ENCODE data around the gene KCTD3.

The KCTD3 gene

DNA sequence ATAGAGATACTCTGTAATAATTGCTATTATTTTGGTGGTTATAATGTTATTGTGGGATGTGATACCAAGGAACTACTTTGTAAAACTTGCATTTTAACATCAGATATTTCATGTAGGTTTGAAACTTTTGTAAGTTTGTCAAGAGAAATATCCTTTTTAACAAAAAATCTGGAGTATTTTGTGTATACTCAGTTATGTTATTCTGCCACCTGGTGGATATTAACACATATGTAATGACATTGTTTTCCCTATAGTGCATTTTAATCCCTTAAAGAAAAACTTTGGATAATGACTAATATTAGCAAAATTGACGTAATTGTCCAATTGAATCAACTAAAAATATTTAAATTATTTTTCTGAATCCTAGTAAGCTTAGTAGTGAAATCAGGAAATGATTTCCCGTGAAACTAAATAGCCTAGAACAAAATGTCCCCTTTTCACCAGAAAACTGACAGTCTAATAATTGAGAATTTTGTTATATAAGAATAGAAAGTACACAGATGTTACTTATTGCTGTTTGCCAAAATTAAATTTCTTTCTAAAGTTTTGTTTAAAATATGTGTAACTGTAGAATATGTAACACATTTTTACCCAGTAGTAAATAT is 39.6 kb downstream of the KCTD3 start:
- DNase-seq: no peak

DNA sequence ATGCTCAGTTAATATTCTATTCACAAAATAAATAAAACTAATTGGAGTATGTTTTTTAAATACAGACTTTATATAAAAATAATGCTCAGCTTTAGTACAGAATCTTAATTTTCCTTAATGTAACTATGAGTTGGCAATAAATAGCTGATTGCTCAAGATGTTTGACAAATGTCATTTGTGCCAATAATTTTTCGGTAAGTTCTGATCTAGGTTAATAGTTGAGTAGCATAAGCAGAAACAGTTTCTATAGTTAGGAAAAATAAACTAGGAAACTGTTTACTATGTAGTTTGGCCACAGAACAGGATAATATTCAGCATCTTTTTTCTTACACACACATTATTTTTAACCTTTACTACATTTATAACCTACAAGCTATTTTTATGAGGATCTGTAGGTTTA is 40.3 kb downstream of the KCTD3 start:
- no peak for DNase-seq

DNA sequence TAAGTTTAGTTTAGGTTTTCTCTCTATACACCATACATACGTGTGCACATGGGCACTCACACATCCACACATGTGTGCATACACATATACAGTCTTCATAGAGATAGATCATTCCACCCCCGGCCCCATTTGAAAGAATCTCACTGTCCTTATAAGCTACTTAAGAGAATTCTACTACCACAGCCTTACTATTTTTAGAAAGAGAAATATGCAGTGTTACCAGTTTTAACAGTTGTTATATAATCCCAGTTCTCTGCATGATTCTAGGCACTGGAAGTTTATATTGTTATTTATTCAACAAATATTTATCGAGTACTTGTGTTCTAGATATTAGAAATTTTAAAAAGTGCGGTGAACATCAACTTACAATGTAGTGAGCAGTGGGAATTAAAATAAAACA is 41.5 kb downstream of the KCTD3 start:
- DNase-seq: no peak

DNA sequence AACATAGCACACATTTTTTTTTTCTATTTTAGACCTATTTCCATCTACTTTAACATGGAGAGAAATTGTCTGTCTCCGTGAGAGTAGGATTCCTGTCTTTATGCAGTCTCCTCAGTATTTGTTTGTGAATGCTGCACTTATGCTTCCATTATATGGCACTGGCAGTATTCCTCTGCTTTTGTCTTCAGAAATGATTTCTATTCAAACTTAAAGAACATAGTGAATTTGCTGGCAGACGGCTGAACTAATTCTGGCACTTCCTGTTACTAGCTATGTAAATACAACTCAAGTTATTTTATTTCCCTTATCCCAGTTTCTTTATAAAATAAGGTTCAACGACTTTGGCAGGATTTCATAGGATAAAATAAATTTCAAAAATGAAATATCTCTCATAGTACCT is 45.3 kb downstream of the KCTD3 start:
- DNase-seq: no peak

DNA sequence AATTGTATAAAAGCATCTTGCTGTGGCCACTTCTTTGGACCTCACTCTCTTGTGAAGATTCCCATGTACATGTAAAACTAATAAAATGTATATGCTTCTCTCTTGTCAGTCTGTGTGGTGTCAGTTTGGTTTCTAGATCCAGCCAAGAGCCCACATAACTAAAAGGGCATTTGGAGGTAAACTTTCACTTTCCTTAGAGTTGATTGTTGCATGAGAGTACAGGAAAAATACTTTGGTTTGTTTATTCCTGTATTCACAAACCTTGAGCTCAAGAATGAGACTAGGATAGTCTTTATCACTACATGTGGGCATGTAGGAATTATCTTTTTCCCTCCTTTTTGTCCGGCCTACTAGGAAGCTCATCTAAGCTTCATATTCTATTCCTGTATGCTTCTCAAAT is 50.9 kb downstream of the KCTD3 start:
- DNase-seq: no peak

DNA sequence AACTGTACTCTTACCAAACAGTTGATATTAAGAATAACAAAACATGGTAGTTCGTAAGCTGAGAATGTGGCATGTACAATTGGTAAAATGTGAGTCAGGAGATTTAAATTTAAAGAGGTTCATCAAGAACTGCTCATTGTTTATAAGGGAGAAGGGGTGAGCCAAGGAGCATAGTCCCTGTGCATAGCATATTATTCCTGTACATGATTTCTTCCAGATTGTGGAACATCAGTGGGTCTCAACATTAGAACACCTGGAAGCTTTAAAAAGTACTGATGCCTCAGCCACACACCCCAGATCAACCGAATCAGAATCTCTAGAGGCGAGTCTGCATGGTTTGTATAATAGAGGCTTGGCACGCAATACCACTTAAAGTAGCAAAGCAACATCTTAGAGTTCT is 56.1 kb downstream of the KCTD3 start:
- no peak for DNase-seq

DNA sequence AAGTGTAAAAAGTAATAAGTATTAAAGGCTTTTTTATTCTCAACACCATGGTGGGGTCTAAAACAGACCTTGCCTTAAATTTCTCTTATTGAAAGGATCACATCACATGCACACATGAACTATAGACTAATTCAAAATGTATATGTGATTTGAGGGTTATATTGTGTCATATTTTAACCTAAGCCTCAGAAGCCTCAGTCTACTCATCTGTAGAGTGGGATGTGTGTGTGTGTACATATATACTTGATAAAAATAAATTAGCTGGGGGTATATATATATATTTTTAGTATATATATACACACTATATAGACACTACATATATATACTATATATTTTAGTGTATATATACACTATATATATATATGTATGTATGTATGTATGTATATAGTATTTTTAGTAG is 58.8 kb downstream of the KCTD3 start:
- DNase-seq: no peak

DNA sequence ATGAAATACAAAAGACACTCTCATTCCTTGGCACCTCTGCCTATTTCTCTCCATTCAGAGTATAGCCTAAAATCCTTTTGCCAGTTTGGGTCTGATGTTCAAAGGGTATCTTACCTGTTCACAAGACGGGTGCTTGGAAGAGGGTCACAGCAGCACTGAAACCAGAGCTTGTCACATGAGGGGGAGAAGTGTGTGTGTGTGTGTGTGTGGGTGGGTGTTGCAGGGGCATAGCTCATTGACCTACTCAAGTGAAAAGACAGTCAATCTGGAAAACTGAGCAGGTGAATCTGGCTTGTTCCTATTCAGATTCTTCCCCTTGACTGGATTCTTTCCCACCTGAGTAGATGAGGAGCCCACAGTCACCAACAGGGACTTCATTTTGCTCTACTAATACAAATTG is 63.9 kb downstream of the KCTD3 start:
- DNase-seq: no peak

DNA sequence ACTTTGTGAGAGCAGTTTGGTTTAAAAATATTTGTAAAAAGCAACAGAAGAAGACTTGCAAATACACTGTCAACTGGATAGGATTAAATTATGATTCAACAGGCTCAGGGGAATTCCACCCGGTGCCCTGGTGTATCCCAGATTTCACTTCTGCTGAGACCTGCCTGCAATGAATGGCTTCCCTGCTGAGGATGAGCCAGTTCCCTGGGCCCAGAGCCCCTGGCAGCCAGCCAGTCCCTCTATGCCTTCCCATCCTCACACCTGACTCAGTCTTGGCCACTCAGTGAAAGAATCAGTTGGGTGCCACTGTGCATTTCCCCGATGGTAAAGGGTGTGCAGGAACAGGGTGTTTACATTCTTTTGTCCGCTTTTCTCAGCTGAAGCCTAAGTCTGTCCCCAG is 64.4 kb downstream of the KCTD3 start:
- DNase-seq: no peak

DNA sequence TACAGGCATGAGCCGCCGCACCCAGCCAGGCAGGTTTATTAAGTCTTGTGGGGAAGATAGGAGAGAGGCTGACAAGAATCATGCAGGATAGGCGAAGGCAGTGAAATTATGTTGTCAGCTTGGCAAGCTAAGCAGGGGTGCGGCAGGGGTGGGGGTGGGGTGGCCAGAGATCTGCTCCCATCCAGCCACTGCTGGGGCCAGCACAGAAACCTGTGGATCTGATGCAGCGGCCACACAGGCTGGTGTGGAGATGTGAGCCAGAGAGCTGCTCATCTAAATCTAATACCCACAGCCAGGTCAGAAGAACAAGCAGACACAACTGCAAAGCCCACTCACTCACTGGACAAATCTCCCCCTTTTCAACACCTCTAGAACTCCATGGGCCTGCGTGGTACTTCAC is 68.7 kb downstream of the KCTD3 start:
- DNase-seq: no peak

DNA sequence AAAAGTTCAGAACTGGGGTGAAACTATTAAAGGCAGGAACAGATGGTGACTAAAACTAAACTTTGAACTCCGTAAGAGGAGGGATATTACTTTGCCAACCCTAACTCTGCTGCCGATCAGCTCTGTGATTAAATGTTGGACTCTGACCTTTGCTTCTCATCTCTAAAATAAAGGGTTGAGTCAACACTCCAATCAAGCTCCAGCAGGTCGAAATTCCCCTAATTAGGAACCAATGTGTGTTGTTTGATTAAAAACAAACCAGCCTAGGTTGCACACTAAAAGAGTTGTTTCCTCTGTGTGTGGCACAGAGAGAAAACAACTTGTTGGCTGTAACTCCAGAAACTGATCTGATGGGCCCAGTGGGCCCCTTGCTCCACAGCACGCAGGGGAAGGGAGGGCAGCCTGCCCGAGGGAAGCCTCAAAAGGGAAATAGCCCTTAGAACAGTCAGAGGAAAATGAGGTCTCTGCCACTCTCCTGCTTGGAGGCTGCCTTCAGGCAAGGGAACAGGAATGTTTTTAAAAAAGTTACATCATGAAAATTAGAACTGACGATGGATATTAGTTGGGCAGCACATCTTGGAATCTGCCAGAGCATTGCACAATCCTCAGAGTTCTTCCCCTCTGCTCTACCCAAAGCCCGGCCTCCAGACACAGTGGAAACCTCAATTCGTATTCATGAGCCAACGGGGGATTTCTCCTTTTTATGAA is 69.3 kb downstream of the KCTD3 start:
- peak; percentile 28 for DNase-seq

DNA sequence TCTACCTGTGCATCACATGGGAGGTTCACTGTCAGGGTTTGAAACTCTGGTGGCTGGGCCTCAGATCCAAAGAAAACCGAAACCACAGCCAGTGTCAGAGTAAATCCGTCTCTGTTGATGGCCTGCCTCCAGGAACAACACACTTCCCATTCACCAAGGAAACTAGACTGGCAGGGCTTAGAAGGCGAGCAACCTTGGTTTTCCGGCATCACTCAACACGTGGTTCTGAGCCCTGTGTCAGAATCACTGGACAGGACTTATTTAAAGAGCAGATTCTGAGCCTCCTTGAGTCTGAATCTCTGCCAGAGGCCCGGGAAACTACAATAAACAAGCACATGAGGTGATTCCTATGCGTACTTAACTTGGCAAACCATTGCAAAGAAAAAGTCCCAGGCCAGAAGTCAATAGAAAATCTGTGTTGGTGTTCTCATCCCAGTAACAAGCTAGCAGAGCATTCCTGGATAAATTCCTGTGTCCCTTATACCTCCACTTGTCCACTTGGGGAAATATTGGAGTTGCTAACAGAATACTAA is 70.0 kb downstream of the KCTD3 start:
- DNase-seq: no peak

DNA sequence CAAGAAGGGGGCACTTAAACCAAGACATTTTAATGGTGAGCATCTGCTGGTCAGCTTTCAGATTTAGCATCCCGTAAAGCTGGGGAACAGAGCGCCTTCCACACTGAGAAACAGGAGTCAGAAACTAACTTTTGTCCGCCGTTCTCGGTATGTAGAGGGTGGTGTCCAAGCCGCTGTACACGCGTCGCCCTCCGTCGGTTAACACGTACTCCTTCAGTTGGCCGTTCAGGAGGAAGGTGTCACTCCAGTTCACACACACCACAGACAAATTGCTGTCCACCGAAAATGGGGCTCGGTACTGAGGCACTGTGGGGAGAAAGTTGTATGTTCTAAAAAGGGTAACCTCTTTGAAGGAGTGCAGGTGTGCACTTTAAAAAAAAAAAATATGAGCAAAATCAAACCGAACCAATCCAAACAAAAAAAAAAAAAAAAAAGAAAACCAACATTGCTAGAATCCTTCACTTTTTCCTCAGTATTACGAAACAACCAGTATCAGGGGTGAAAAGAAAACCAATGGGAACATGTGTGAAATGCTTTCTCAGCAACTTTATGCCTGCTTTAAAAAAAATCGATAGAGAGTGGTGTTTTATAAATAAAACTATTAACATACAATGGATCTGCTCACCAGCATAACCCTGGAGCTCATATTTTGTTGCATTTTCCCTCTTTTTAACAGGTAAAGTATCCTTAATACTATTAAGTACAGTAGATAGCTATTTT is 73.5 kb downstream of the KCTD3 start:
- no peak for DNase-seq

DNA sequence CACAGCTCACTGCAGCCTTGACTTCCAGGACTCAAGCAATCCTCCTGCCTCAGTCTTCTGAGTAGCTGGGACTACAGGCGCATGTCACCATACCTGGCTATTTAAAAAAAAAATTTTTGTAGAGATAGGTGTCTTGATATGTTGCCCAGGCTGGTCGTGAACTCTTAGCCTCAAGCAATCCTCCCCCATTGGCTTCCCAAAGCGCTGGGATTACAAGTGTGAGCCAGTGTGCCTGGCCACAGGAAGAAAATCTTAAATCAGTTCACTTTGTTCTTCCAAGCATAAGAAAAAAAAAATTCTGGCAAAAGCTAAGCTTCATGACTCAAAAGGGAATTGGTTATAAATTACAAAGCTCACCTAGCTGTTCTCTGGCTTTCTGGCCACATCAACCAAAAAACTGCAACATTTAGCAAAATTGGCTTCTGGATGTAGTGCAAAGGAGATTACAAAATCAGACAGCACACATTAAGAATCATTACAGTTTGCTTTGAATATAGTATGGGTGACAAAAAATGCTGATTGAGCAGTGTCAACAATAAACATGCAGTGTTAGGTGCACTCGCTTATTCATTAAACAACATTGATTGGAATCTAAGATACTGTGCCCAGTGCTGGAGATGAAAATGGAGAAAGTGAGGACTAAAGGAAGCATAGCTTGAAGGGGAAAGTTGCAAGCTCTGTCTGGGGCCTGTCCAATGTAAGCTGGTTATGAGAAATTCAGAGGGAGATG is 76.7 kb downstream of the KCTD3 start:
- DNase-seq: no peak

DNA sequence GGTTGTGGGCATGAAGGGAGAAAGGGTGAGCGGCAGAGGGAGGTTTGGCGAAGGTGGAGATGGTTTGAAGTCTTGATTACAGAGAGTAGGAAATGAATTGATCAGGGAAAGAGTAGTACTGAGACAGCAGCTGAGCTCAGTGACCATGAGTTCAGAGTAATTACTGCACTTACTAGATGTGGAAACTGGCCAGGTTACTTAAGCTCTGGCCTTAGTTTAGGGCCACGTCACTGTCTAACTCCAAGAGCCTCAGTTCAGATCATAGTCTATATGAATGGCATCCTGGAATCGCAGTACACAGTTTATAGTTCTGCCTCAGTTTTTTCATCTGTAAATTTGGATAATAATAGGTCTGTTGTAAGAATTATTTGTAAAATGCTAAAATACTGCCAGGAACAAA is 78.1 kb downstream of the KCTD3 start:
- DNase-seq: no peak

DNA sequence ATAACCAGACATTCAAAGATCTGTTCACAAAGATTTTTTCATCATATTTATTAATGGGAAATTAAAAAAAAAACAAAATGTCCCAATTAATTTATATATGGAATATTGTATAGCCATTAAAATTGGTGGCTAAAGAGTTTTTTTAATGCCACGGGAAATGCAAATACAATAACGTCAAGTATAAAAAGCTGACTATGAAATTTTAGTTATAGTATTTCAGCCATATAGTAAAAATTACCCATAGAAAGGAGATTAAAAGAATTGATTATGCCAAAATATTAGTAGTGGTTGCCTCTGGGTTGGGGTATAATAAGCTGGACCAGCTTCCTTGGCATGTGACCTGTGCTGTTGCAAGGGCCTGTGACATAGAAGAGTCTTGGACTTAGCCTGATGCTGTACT is 78.8 kb downstream of the KCTD3 start:
- DNase-seq: no peak

DNA sequence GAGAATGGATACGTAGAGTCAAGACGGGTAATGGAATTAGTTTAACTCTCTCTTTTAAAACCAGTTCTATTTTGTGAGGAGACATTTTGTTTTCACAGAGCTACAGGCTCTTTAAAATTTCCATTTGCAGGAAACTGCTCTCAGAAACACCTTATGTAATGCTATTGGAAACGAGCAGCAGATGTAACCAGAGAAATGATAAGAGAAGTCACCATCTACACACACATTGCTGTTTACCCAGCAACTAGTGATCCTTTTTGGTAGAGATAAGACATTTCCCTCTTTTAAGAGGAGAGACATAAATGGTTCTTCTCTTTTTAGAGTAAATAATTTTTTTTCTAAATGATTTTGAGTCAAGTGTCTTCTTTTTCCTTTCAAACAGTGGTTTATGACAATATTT is 80.6 kb downstream of the KCTD3 start:
- DNase-seq: no peak

DNA sequence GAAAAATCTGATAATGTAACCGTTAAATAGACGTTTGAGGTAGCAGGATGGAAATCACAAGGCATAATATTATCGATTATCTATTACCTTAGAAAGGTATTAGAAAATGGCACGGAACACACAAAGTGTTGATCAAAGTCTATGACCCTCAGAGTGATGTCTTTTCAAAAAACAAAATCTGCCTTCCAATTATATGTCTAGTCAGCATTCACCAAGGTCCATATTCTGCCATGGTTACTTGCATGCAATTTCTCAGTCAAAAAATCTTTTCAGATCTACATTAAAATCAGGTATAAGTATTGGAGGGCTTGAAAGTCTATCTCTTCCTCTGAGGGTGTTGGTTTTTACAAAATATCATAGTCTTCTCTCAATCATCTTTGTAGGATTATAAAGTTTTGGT is 81.9 kb downstream of the KCTD3 start:
- no peak for DNase-seq

DNA sequence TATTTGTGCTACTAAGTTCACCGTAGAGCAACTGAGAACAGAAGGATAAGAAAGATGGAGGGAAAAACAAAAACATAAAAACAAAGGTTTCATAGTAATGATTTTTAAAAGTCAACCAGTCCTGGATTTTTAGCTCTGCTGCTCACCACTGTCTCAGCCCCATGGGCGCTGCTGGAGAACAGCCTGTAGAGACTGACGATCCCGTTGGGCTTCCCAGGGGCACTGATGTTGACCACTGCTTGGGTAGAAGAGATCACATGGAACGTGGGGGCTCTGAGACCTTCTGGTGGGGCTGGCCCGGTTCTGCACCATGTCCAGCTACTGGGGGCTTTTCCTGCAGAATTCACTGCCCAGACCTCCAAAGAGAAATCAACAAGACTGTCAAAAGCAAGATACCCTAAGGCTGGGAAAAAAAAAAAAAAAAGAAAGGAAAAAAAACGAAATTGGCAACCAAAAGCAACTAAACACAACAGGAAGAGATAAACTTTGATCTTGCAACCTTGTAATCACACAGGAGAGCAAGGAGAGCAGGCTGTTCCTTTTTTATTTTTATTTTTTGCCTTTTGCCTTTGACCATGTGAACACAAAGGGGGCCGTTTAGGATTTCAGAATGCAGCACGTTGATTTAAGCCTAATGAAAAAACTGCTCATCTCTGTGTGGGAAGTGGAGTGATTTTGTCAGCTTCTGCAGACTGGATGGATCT is 83.5 kb downstream of the KCTD3 start:
- no peak for DNase-seq

DNA sequence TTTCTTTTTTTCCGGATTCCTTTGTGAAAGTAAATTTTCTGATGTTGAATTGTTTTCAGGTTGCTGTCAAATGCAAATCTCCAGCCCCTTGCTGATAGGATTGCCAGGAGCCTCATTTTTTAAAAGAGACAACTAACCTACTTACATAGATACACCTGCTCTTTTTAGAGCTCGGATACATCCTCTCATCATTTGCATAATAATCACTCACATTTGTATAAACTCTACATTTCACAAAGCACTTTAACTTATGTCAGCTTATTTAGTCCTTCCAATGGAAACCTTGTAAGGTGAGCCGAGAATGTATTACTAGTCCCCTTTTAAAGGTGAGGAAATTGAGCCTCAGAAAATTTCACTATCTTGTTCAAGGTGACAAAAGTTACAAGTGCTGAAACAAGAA is 84.8 kb downstream of the KCTD3 start:
- DNase-seq: no peak

DNA sequence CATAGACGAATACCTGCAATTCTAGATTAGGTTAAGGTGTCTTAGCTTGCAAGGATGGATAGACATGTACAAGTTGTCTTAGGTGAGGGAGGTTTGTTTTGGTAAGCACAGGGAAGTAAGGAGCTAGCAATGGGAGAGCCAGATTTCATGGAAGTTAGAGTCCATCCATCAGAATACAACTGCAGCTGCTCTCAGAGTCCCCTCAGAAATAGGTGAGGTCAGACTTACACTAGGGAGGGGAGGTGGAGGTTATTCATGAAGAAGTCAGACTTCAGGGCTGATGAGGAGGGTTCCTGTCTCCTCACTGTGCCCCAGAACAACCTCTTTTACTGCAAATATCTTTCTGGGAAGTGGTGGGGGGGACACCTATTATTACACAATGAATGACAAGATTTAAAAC is 85.3 kb downstream of the KCTD3 start:
- DNase-seq: no peak

DNA sequence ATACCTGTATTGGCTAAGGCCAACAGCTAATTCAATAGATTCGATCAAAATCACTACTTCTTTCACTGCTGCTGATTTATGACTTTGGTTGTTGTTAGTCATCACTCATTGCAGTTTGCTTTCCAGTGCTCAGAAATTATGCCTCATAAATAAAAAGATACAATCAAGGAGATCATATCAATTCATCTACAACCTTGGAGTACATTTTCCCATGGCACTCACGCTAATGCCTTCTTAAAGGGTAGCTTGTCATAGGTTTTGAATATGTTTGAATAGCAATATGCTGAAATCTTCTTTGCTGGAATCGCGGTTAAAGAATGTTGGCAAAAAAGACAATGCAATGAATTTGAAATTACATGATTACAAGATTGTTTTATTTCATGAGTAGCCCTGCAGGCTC is 89.9 kb downstream of the KCTD3 start:
- no peak for DNase-seq

DNA sequence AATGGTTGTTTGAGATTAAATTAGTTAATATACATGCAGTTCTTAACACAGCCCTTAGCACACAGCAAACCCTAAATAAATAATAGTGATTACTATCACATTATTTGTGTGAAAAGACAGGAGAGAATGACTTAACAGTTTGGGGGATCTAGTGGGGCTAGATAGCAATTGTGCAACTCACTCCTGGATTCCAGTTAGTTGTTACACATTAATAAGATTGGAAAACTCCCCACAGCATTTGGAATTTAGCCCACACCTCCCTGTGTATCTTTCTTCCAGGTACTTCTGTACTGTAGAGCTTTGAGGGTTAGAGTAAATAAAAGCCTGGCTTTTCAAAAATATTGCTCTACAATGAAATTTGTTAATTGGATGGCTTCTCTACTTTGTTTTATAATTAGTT is 93.2 kb downstream of the KCTD3 start:
- DNase-seq: no peak
